ENCODE results near the gene ARHGAP10.

ARHGAP10 gene

GRCh38 chr4:147933779-147934178 is 201.9 kb downstream of the ARHGAP10 start:
- no peak for TF ChIP-seq CTCF (IDR thresholded peaks at IDR 0.05; ENCODE audit: low read depth, low read length)
- in situ Hi-C loops (cut with HindIII; ENCODE audit: low sequenced_read_pairs): no loop called here
- no peak overlapping the region for H3K4me3 ChIP-seq (ENCODE audit: low read depth, low read length)
- no peak for DNase-seq (ENCODE audit: low read depth, low spot score)

GRCh38 chr4:147938496-147938895 is 206.6 kb downstream of the ARHGAP10 start:
- no peak for TF ChIP-seq CTCF (IDR thresholded peaks at IDR 0.05; ENCODE audit: low read depth, low read length)
- in situ Hi-C loops (cut with HindIII; ENCODE audit: low sequenced_read_pairs): no loop called here
- H3K4me3 ChIP-seq (ENCODE audit: low read depth, low read length): no peak overlapping the region
- DNase-seq (ENCODE audit: low read depth, low spot score): no peak

- H3K4me3 ChIP-seq (ENCODE audit: low read depth, low read length): no peak overlapping the region
- in situ Hi-C loops (cut with HindIII; ENCODE audit: low sequenced_read_pairs): no loop called here
- no peak for TF ChIP-seq CTCF (IDR thresholded peaks at IDR 0.05; ENCODE audit: low read depth, low read length)
- no peak for DNase-seq (ENCODE audit: low read depth, low spot score)
Measured at GRCh38 chr4:147940171-147940570, 208.3 kb downstream of the ARHGAP10 start.

- DNase-seq (ENCODE audit: low read depth, low spot score): no peak
- no peak overlapping the region for H3K4me3 ChIP-seq (ENCODE audit: low read depth, low read length)
- TF ChIP-seq CTCF (IDR thresholded peaks at IDR 0.05; ENCODE audit: low read depth, low read length): no peak
- in situ Hi-C loops (cut with HindIII; ENCODE audit: low sequenced_read_pairs): no loop called here
Measured at GRCh38 chr4:147941373-147941772, 209.5 kb downstream of the ARHGAP10 start.

GRCh38 chr4:147942729-147943128 is 210.8 kb downstream of the ARHGAP10 start:
- no peak for TF ChIP-seq CTCF (IDR thresholded peaks at IDR 0.05; ENCODE audit: low read depth, low read length)
- in situ Hi-C loops (cut with HindIII; ENCODE audit: low sequenced_read_pairs): no loop called here
- DNase-seq (ENCODE audit: low read depth, low spot score): peak; percentile 20
- no peak overlapping the region for H3K4me3 ChIP-seq (ENCODE audit: low read depth, low read length)

- DNase-seq (ENCODE audit: low read depth, low spot score): no peak
- H3K4me3 ChIP-seq (ENCODE audit: low read depth, low read length): no peak overlapping the region
- in situ Hi-C loops (cut with HindIII; ENCODE audit: low sequenced_read_pairs): no loop called here
- TF ChIP-seq CTCF (IDR thresholded peaks at IDR 0.05; ENCODE audit: low read depth, low read length): no peak
Measured at GRCh38 chr4:147943159-147943638, 211.3 kb downstream of the ARHGAP10 start.

- DNase-seq (ENCODE audit: low read depth, low spot score): no peak
- no peak for TF ChIP-seq CTCF (IDR thresholded peaks at IDR 0.05; ENCODE audit: low read depth, low read length)
Measured at GRCh38 chr4:147944249-147944648, 212.4 kb downstream of the ARHGAP10 start.

More at GRCh38 chr4:147944249-147944648, 212.4 kb downstream of the ARHGAP10 start:
- in situ Hi-C loops (cut with HindIII; ENCODE audit: low sequenced_read_pairs): no loop called here
- no peak overlapping the region for H3K4me3 ChIP-seq (ENCODE audit: low read depth, low read length)
